Measurements from ENCODE around the gene ZNF268.

DNA sequence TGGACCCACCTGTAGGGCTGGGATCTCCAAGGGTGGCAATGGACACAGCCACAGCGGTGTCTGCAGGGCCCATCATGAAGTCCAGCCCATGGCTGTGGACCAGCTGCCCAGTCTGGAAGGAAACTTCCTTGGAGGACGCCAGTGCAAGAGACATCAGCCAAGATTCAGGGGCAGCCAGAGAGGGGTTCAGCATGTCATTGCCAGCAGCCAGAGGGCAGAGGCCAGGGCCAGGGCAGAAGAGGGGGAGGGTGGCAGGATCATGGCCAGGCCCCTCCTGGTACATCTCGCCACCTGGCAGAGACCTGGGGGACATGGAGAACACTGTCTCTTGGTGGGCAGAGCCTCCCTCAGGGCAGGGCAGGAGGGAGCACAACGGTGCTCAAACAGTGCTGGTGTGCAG lies 44.2 kb downstream of the ZNF268 start:
- TF ChIP-seq, protein P1, sequence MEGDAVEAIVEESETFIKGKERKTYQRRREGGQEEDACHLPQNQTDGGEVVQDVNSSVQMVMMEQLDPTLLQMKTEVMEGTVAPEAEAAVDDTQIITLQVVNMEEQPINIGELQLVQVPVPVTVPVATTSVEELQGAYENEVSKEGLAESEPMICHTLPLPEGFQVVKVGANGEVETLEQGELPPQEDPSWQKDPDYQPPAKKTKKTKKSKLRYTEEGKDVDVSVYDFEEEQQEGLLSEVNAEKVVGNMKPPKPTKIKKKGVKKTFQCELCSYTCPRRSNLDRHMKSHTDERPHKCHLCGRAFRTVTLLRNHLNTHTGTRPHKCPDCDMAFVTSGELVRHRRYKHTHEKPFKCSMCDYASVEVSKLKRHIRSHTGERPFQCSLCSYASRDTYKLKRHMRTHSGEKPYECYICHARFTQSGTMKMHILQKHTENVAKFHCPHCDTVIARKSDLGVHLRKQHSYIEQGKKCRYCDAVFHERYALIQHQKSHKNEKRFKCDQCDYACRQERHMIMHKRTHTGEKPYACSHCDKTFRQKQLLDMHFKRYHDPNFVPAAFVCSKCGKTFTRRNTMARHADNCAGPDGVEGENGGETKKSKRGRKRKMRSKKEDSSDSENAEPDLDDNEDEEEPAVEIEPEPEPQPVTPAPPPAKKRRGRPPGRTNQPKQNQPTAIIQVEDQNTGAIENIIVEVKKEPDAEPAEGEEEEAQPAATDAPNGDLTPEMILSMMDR (IDR thresholded peaks at IDR 0.05) = no peak
- TF ChIP-seq POLR2A (IDR thresholded peaks at IDR 0.05) = no peak
